ENCODE measurements around the gene AMMECR1. TPM values are rescaled to one million over a fixed set of nuclear protein-coding genes. Genes with fewer than 3 reads are reported as not detected.

Gene AMMECR1
- total RNA-seq, 6 donors from 2014 or later = 1.4 to 20.1 (median 8.0) TPM

GRCh38 chrX:110204986-110205385 is 112.9 kb downstream of the AMMECR1 start:
- Histone ChIP-seq H3K9me3 (no peaks in the 10 kb centered on the region), H3K36me3 (no peaks in the 10 kb centered on the region), H3K4me3 (no peak overlapping the region), H3K4me1 (no peaks in the 10 kb centered on the region), H3K27me3 (no peaks in the 10 kb centered on the region), H3K27ac (no peak overlapping the region)
- no peak for TF ChIP-seq POLR2A (IDR thresholded peaks at IDR 0.05)
- TF ChIP-seq EP300 (IDR thresholded peaks at IDR 0.05) = no peak
- no peak for TF ChIP-seq POLR2AphosphoS5 (IDR thresholded peaks at IDR 0.05)
- TF ChIP-seq, protein P1, sequence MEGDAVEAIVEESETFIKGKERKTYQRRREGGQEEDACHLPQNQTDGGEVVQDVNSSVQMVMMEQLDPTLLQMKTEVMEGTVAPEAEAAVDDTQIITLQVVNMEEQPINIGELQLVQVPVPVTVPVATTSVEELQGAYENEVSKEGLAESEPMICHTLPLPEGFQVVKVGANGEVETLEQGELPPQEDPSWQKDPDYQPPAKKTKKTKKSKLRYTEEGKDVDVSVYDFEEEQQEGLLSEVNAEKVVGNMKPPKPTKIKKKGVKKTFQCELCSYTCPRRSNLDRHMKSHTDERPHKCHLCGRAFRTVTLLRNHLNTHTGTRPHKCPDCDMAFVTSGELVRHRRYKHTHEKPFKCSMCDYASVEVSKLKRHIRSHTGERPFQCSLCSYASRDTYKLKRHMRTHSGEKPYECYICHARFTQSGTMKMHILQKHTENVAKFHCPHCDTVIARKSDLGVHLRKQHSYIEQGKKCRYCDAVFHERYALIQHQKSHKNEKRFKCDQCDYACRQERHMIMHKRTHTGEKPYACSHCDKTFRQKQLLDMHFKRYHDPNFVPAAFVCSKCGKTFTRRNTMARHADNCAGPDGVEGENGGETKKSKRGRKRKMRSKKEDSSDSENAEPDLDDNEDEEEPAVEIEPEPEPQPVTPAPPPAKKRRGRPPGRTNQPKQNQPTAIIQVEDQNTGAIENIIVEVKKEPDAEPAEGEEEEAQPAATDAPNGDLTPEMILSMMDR (IDR thresholded peaks at IDR 0.05) = no peak
- ATAC-seq (ENCODE audit: low FRiP score in 2 of 2) = no peak
- no peak for DNase-seq

DNA sequence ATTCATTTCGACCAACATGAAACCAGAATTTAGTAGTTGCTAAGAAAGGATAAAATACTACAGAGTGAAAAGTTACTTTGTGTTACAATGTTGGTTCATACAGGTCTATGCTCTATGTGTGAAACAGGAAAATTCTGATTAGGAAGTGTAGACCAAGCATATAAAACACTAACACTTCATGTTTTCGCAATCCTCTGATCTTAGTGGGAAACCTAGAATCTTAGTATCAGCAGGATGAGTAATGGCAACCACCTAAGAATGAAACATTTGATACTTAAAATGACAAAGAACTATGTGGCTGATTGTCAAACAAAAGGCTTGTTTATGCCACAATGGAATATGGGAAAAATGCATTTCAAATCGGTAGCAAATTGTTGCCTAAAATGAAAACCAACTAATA is 116.1 kb downstream of the AMMECR1 start:
- no peaks in the 10 kb centered on the region for H3K27me3 ChIP-seq
- 72 to 98% methylated on average over 3 of the region's 3 CpGs for WGBS, 2 donors
- no peaks in the 10 kb centered on the region for H3K9me3 ChIP-seq
- H3K4me3 ChIP-seq = no peak overlapping the region
- no peaks in the 10 kb centered on the region for H3K4me1 ChIP-seq
- H3K27ac ChIP-seq = no peak overlapping the region
- H3K36me3 ChIP-seq = no peaks in the 10 kb centered on the region
- DNase-seq = no peak
- no peak for ATAC-seq (ENCODE audit: low FRiP score in 2 of 2)
- TF ChIP-seq EP300 (IDR thresholded peaks at IDR 0.05) = no peak
- TF ChIP-seq, protein P1 (IDR thresholded peaks at IDR 0.05) = no peak

DNA sequence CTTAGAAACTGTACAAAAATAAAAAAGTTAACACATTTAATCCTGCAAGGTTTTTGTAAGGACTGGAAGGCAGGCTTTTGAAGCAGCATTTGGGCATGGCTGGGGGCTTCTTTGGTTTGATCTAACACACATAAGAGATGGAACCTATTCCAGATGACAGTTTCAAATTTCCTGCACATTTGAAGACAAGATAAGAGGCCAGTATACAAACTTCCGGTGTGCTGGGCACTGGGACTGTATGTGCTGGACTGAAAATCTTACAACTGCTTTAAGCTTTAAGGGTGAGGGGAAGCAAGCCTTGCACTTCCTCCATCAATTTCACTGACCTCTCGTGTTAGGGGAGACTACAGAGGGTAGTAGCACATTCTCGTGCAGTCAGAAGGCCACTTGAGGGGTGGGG is 122.9 kb downstream of the AMMECR1 start:
- no peak overlapping the region for H3K27ac ChIP-seq
- DNase-seq (no peak), ATAC-seq (ENCODE audit: low FRiP score in 2 of 2) (no peak)
- TF ChIP-seq, protein P1 (IDR thresholded peaks at IDR 0.05) = no peak
- no peak for TF ChIP-seq EP300 (IDR thresholded peaks at IDR 0.05)
- H3K9me3 ChIP-seq = no peaks in the 10 kb centered on the region
- no peak overlapping the region for H3K4me3 ChIP-seq
- WGBS, 2 donors = 43% methylated on average over 3 of the region's 3 CpGs; no CpG with 5 or more reads in 1 of the 2 donors
- no peaks in the 10 kb centered on the region for H3K4me1 ChIP-seq
- H3K36me3 ChIP-seq = no peaks in the 10 kb centered on the region
- no peaks in the 10 kb centered on the region for H3K27me3 ChIP-seq

GRCh38 chrX:110192516-110192915 is 125.4 kb downstream of the AMMECR1 start:
- Histone ChIP-seq H3K4me1 (peaks cover 0 to 7% (median 0%) of the 10 kb centered on the region in 4 donors), H3K27ac (no peak overlapping the region), H3K4me3 (no peak overlapping the region), H3K36me3 (no peaks in the 10 kb centered on the region), H3K9me3 (no peaks in the 10 kb centered on the region), H3K27me3 (no peaks in the 10 kb centered on the region)
- WGBS, 2 donors = 81 to 84% methylated on average over 2 to 4 of the region's 4 CpGs
- DNase-seq (no peak), ATAC-seq (ENCODE audit: low FRiP score in 2 of 2) (no peak)
- TF ChIP-seq, protein P1 (IDR thresholded peaks at IDR 0.05) = no peak
- TF ChIP-seq POLR2A (IDR thresholded peaks at IDR 0.05) (no peak), POLR2AphosphoS5 (IDR thresholded peaks at IDR 0.05) (no peak), EP300 (IDR thresholded peaks at IDR 0.05) (no peak)

DNA sequence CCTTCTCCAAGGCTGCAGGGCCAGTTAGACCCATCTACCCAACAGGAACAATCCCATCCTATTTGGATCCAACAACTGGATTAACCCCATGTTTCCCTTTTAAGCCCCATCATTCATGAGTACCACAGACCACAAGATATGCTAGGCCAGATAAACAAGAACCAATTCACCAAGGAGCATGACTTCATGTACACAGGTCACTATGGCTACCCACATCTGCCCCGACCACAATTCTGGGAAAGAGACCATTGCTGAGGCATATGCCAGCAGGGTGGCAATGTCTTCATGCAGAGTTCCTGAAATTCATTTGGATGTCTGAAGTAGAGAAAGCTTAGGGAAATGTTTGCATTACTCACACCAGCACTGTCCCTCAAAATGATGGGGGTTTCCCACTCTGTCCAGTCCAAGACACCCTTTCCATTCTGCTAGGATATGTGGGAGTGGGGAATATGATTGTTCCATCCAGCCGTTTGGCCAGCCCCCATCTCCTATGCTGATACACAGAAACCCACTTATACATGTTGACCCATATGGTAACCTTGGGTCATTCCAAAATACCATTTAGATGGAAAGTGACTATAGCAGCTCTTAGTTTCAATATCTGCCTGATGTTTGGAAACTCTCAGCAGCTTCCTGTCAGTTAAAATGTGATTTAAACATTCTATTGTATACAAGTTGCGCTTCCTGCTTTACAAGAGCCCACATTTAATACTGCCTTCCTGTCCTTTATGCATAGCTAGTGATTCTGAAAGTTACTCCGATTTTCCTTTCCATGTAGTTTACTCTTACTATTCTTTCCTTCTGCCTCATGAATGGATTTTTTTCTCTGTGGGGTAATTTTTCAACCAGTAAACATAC is 129.0 kb downstream of the AMMECR1 start:
- H3K27ac ChIP-seq = no peak overlapping the region
- WGBS, 2 donors = 47 to 54% methylated on average over 3 to 4 of the region's 4 CpGs
- H3K4me1 ChIP-seq = peaks cover 0 to 7% (median 0%) of the 10 kb centered on the region in 4 donors
- TF ChIP-seq, protein P1 (IDR thresholded peaks at IDR 0.05) = no peak
- no peak for TF ChIP-seq EP300 (IDR thresholded peaks at IDR 0.05)
- TF ChIP-seq POLR2AphosphoS5 (IDR thresholded peaks at IDR 0.05) = no peak
- H3K27me3 ChIP-seq = no peaks in the 10 kb centered on the region
- ATAC-seq (ENCODE audit: low FRiP score in 2 of 2) = no peak
- no peaks in the 10 kb centered on the region for H3K36me3 ChIP-seq
- no peak for DNase-seq
- no peaks in the 10 kb centered on the region for H3K9me3 ChIP-seq
- no peak overlapping the region for H3K4me3 ChIP-seq

Measured in upper lobe of left lung (tissue), 6 donors.